Panc1 (cell line): ENCODE data around the gene SDK2.

Experiments
- POLR2AphosphoS5 ChIP-seq: IDR thresholded peaks from 2 replicates; pipeline ENCODE4 v1.6.1; 2012; ENCODE audit warnings: mild to moderate bottlenecking, low read depth, low read length, moderate library complexity
- SIN3A ChIP-seq: IDR thresholded peaks from 2 replicates; pipeline ENCODE4 v1.6.1; 2012; ENCODE audit warnings: low read depth, mild to moderate bottlenecking, low read length, moderate library complexity, borderline replicate concordance; ENCODE audit not compliant: insufficient read depth
- TCF7L2 ChIP-seq: IDR thresholded peaks from 2 replicates; pipeline ENCODE4 v1.6.1; 2011; ENCODE audit warnings: mild to moderate bottlenecking, low read depth, low read length, inconsistent platforms
- TF ChIP-seq, protein P1 (sequence below): fragments of 450-650 bp; IDR thresholded peaks from 2 replicates; pipeline ENCODE4 v1.5.1; 2017; ENCODE audit warnings: mild to moderate bottlenecking
- TF ChIP-seq, protein P2 (sequence below), 2 experiments: IDR thresholded peaks; 2 replicates each; pipeline ENCODE4 v1.6.1; 2011 to 2012; ENCODE audit warnings: low read depth in 2 of 2, control low read depth in 1 of 2, low read length in 1 of 2, mild to moderate bottlenecking in 1 of 2, moderate library complexity in 1 of 2; ENCODE audit not compliant: insufficient read depth in 1 of 2

DNA sequence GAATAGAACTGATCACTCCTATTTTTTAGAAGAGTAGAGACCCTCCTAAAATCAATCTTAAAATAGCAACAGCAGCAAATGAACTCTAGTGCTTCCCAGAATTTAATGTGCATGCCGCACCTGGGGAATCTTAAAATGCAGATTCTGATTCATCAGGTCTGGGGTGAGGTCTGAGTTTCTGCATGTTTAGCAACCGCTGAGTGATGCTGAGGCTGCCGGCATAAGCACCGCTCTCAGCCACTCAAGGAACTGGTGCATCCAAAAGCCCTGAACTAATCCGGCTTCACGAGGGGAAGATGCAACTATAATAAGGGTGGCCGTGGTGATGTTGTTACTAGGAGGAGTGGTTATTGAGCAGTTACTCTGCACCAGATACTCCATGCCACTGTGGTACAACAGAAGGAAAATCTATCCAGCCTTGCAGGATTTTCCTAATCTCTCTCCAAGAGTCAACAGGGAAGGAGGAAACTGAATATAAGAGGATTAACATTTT lies 19.7 kb downstream of the SDK2 start:
- TF ChIP-seq, protein P1, sequence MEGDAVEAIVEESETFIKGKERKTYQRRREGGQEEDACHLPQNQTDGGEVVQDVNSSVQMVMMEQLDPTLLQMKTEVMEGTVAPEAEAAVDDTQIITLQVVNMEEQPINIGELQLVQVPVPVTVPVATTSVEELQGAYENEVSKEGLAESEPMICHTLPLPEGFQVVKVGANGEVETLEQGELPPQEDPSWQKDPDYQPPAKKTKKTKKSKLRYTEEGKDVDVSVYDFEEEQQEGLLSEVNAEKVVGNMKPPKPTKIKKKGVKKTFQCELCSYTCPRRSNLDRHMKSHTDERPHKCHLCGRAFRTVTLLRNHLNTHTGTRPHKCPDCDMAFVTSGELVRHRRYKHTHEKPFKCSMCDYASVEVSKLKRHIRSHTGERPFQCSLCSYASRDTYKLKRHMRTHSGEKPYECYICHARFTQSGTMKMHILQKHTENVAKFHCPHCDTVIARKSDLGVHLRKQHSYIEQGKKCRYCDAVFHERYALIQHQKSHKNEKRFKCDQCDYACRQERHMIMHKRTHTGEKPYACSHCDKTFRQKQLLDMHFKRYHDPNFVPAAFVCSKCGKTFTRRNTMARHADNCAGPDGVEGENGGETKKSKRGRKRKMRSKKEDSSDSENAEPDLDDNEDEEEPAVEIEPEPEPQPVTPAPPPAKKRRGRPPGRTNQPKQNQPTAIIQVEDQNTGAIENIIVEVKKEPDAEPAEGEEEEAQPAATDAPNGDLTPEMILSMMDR = no peak
- no peak for TF ChIP-seq POLR2AphosphoS5
- TF ChIP-seq, protein P2, sequence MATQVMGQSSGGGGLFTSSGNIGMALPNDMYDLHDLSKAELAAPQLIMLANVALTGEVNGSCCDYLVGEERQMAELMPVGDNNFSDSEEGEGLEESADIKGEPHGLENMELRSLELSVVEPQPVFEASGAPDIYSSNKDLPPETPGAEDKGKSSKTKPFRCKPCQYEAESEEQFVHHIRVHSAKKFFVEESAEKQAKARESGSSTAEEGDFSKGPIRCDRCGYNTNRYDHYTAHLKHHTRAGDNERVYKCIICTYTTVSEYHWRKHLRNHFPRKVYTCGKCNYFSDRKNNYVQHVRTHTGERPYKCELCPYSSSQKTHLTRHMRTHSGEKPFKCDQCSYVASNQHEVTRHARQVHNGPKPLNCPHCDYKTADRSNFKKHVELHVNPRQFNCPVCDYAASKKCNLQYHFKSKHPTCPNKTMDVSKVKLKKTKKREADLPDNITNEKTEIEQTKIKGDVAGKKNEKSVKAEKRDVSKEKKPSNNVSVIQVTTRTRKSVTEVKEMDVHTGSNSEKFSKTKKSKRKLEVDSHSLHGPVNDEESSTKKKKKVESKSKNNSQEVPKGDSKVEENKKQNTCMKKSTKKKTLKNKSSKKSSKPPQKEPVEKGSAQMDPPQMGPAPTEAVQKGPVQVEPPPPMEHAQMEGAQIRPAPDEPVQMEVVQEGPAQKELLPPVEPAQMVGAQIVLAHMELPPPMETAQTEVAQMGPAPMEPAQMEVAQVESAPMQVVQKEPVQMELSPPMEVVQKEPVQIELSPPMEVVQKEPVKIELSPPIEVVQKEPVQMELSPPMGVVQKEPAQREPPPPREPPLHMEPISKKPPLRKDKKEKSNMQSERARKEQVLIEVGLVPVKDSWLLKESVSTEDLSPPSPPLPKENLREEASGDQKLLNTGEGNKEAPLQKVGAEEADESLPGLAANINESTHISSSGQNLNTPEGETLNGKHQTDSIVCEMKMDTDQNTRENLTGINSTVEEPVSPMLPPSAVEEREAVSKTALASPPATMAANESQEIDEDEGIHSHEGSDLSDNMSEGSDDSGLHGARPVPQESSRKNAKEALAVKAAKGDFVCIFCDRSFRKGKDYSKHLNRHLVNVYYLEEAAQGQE (IDR thresholded peaks at IDR 0.05; ENCODE audit: insufficient read depth in 1 of 2, low read depth in 2 of 2, low read length in 1 of 2) = no peak
- TF ChIP-seq TCF7L2 = no peak
- TF ChIP-seq SIN3A = no peak
